Endothelial cell of umbilical vein (primary cell): ENCODE data around the gene MATN4. TPM values are rescaled to one million over a fixed set of nuclear protein-coding genes. Genes with fewer than 3 reads are reported as not detected.

Experiments used
- BruUV-seq: library from RNA; stranded (reverse); fragments of 400-500 nt; replicated peaks from 2 replicates; lab custom pipeline; 2021; lab: Mats Ljungman, UMichigan
- CTCF ChIA-PET: fragments of 300-600, 350-600 bp; sonication (Branson Sonifier 250); formaldehyde crosslinking; loops from one replicate; lab custom pipeline; 2021; ENCODE audit warnings: antibody characterized with exemption, inconsistent platforms; lab: Charles Lee
- POLR2A ChIA-PET: fragments of 300-600, 350-600 bp; sonication (Branson Sonifier 250); formaldehyde crosslinking; loops from one replicate; lab custom pipeline; 2021; ENCODE audit warnings: antibody characterized with exemption, inconsistent platforms; lab: Charles Lee
- DNase-seq: peaks from one replicate; pipeline ENCODE4 v3.0.0-alpha.2; 2011; ENCODE audit warnings: low read depth, low spot score
- FAIRE-seq: peaks from 2 replicates; lab custom pipeline; 2011; peaks lifted over from hg19 to GRCh38; lab: Jason Lieb, UNC
- H2AFZ ChIP-seq: 2 replicates; pipeline ENCODE4 v1.6.0; 2012; ENCODE audit warnings: low read depth, low read length, control low read depth, inconsistent platforms
- H3K27ac ChIP-seq: 2 replicates; pipeline ENCODE4 v1.5.1; 2011; ENCODE audit warnings: low read depth, mild to moderate bottlenecking, control low read depth, low read length, moderate library complexity; ENCODE audit not compliant: insufficient read depth
- H3K27me3 ChIP-seq, 2 experiments: 2 replicates each; pipeline versions ENCODE4 v1.6.0 to v1.6.1; 2011; ENCODE audit warnings: low read length in 2 of 2, mixed read lengths in 1 of 2; ENCODE audit not compliant: control insufficient read depth in 2 of 2, insufficient read depth in 2 of 2
- H3K36me3 ChIP-seq, 2 experiments: 2 replicates in 1 of 2; 3 replicates in 1 of 2; pipeline ENCODE4 v1.5.1; 2011; ENCODE audit warnings: low read length in 2 of 2, mild to moderate bottlenecking in 1 of 2, moderate library complexity in 1 of 2; ENCODE audit not compliant: control insufficient read depth in 2 of 2, insufficient read depth in 2 of 2; ENCODE audit errors: extremely low read depth in 1 of 2
- H3K4me1 ChIP-seq: 3 replicates; pipeline ENCODE4 v1.5.1; 2011; ENCODE audit warnings: mild to moderate bottlenecking, low read length; ENCODE audit not compliant: control insufficient read depth, insufficient read depth; ENCODE audit errors: extremely low read depth
- H3K4me2 ChIP-seq: 2 replicates; pipeline ENCODE4 v1.6.1; 2011; ENCODE audit warnings: low read length, control low read depth, mixed read lengths; ENCODE audit not compliant: insufficient read depth
- H3K4me3 ChIP-seq, 3 experiments: fragments of 200-600 bp in 1 of 3; sonication (generic), shearing (Covaris generic) in 1 of 3; replicated peaks in 1 of 3; 2 replicates each; pipeline ENCODE4 v1.5.1; 2011 to 2016; ENCODE audit warnings: control low read depth in 3 of 3, low read length in 3 of 3, mild to moderate bottlenecking in 2 of 3, inconsistent platforms in 1 of 3, low read depth in 1 of 3, moderate library complexity in 1 of 3; ENCODE audit not compliant: insufficient read depth in 1 of 3
- H3K79me2 ChIP-seq: 2 replicates; pipeline ENCODE4 v1.6.0; 2012; ENCODE audit warnings: low read length, inconsistent platforms; ENCODE audit not compliant: control insufficient read depth, insufficient read depth
- H3K9ac ChIP-seq: replicated peaks from 2 replicates; pipeline ENCODE3; 2011; ENCODE audit warnings: low read length, control low read depth; ENCODE audit not compliant: insufficient read depth; ENCODE audit errors: extremely low read depth
- H3K9me1 ChIP-seq: replicated peaks from 3 replicates; pipeline ENCODE4 v1.6.0; 2011; ENCODE audit warnings: mild to moderate bottlenecking, low read length; ENCODE audit not compliant: control insufficient read depth, insufficient read depth; ENCODE audit errors: extremely low read depth
- H3K9me3 ChIP-seq: replicated peaks from 2 replicates; pipeline ENCODE4 v1.5.1; 2012; ENCODE audit warnings: low read length, inconsistent platforms; ENCODE audit not compliant: control insufficient read depth, insufficient read depth
- H4K20me1 ChIP-seq: replicated peaks from 2 replicates; pipeline ENCODE3; 2011; ENCODE audit warnings: mild to moderate bottlenecking, low read length; ENCODE audit not compliant: control insufficient read depth, insufficient read depth; ENCODE audit errors: extremely low read depth
- EZH2 ChIP-seq: IDR thresholded peaks from 2 replicates; pipeline ENCODE4 v1.6.1; 2012; ENCODE audit warnings: borderline replicate concordance, low read depth, mild to moderate bottlenecking, moderate library complexity, low read length, inconsistent platforms; ENCODE audit not compliant: severe bottlenecking
- FOS ChIP-seq: IDR thresholded peaks from 2 replicates; pipeline ENCODE4 v1.6.1; 2011; ENCODE audit warnings: mild to moderate bottlenecking, low read length, moderate library complexity, borderline replicate concordance; ENCODE audit not compliant: insufficient read depth
- GATA2 ChIP-seq: IDR thresholded peaks from 2 replicates; pipeline ENCODE4 v1.7.0; 2011; ENCODE audit warnings: low read depth, mild to moderate bottlenecking, moderate library complexity, mixed read lengths, low read length; ENCODE audit not compliant: insufficient read length, insufficient read depth
- JUN ChIP-seq: IDR thresholded peaks from 2 replicates; pipeline ENCODE4 v1.6.1; 2011; ENCODE audit warnings: borderline replicate concordance, low read depth; ENCODE audit not compliant: insufficient read length, insufficient read depth
- MYC ChIP-seq: IDR thresholded peaks from one replicate; pipeline ENCODE4 v1.6.1; 2011; ENCODE audit warnings: mild to moderate bottlenecking, low read depth, low read length
- POLR2A ChIP-seq: IDR thresholded peaks from 2 replicates; pipeline ENCODE4 v1.6.1; 2012; ENCODE audit warnings: low read depth, mild to moderate bottlenecking, control low read depth, low read length
- POLR2AphosphoS5 ChIP-seq: IDR thresholded peaks from 2 replicates; pipeline ENCODE4 v1.6.1; 2012; ENCODE audit warnings: low read depth, mild to moderate bottlenecking, control low read depth, low read length, moderate library complexity; ENCODE audit not compliant: insufficient read depth
- dilution Hi-C: fragments of 300-500 bp; cut with MboI; formaldehyde crosslinking; loops from one replicate; pipeline ENCODE4 v1.15.0; 2019; ENCODE audit warnings: low sequenced_read_pairs; ENCODE audit not compliant: extremely low pct_ligation_motif_present
- intact Hi-C: fragments of 100-400 bp; cut with micrococcal nuclease; formaldehyde crosslinking; loops from one replicate; pipeline ENCODE4 v1.10.0; 2022
- polyA plus RNA-seq, 4 experiments: library from polyadenylated mRNA; depleted of rRNA in 3 of 4; stranded (reverse) in 3 of 4; unstranded in 1 of 4; fragments of >200 nt; gene quantifications; 2 replicates each; pipeline versions ENCODE4 v1.2.1 to v1.2.3, GENCODE V29; 2011 to 2012; ENCODE audit warnings: missing spikeins in 1 of 4
- total RNA-seq: library from RNA; stranded (reverse); gene quantifications from 2 replicates; pipeline ENCODE4 v1.2.3, GENCODE V29; 2021
- TF ChIP-seq, protein P1 (sequence below), 2 donors: IDR thresholded peaks; 1 replicate in 1 of 2; 2 replicates in 1 of 2; pipeline ENCODE4 v1.5.1; 2011; ENCODE audit warnings: low read length in 2 of 2, mild to moderate bottlenecking in 2 of 2, moderate library complexity in 2 of 2, control low read depth in 1 of 2, inconsistent platforms in 1 of 2, low read depth in 1 of 2; ENCODE audit not compliant: insufficient read depth in 1 of 2; ENCODE audit errors: extremely low read depth in 1 of 2
- TF ChIP-seq, protein P2 (sequence below): IDR thresholded peaks from 2 replicates; pipeline ENCODE4 v1.6.1; 2011; ENCODE audit not compliant: insufficient read depth, insufficient read length

MATN4 gene
- total and polyA plus RNA-seq, 2 donors (not counting 3 experiments of a cell fraction or from before 2014, with no cell fraction given), result 0.10 TPM; not detected in 1

DNA sequence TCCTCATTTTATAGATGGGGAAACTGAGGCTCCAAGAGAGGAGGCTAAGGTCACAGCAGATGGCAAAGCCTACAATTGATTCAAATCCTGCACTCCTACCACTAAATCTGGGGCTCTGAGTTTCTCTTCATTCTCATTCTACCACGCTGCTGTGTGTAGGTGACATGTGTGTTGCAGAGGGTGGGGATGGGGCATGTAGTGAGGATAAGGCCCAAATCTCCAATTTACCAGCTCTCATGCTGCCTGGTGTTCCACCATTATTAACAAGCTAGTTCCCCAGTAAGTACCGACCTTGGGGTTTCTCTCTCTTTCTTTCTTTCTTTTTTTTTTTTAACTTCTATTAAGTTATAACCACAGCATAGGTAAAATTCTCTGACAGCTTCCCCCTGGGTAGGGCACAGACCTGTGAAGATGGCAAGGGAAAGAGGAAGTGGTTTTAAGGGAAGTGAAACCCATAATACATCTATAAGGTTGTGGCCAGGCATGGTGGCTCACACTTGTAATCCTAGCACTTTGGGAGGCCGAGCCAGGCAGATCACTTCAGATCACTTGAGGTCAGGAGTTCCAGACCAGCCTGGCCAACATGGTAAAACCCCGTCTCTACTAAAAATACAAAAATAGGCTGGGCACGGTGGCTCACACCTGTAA is 13.0 kb upstream of the MATN4 start:
- Histone ChIP-seq H3K9me1 (no peaks in the 10 kb centered on the region), H3K4me1 (no peaks in the 10 kb centered on the region), H3K36me3 (no peaks in the 10 kb centered on the region), H2AFZ (no peak overlapping the region), H3K4me2 (no peak overlapping the region), H3K27ac (no peak overlapping the region), H3K9ac (no peak overlapping the region), H3K9me3 (no peaks in the 10 kb centered on the region), H3K4me3 (no peak overlapping the region), H3K27me3 (peaks cover 17 to 20% of the 10 kb centered on the region in 2 experiments), H4K20me1 (no peaks in the 10 kb centered on the region), H3K79me2 (no peaks in the 10 kb centered on the region)
- DNase-seq (no peak), FAIRE-seq (no peak)
- dilution Hi-C loops, result no loop called here
- BruUV-seq, result no TSS peak
- ChIA-PET CTCF (interaction anchor here (0.8 to 15.2 kb wide), 8 partner anchors 14 to 450 kb away, joined by 3 to 389 read pairs (median 28); partner anchors contain the start of gene SYS1), POLR2A (no interaction called here)
- intact Hi-C loops, result no loop called here
- no peak for TF ChIP-seq POLR2AphosphoS5
- TF ChIP-seq, protein P1, sequence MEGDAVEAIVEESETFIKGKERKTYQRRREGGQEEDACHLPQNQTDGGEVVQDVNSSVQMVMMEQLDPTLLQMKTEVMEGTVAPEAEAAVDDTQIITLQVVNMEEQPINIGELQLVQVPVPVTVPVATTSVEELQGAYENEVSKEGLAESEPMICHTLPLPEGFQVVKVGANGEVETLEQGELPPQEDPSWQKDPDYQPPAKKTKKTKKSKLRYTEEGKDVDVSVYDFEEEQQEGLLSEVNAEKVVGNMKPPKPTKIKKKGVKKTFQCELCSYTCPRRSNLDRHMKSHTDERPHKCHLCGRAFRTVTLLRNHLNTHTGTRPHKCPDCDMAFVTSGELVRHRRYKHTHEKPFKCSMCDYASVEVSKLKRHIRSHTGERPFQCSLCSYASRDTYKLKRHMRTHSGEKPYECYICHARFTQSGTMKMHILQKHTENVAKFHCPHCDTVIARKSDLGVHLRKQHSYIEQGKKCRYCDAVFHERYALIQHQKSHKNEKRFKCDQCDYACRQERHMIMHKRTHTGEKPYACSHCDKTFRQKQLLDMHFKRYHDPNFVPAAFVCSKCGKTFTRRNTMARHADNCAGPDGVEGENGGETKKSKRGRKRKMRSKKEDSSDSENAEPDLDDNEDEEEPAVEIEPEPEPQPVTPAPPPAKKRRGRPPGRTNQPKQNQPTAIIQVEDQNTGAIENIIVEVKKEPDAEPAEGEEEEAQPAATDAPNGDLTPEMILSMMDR (IDR thresholded peaks at IDR 0.05; ENCODE audit: extremely low read depth in 1 of 2, insufficient read depth in 1 of 2, low read depth in 1 of 2, low read length in 2 of 2), result no peak
- no peak for TF ChIP-seq MYC
- TF ChIP-seq, protein P2, sequence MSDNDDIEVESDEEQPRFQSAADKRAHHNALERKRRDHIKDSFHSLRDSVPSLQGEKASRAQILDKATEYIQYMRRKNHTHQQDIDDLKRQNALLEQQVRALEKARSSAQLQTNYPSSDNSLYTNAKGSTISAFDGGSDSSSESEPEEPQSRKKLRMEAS, result no peak
- TF ChIP-seq FOS, result no peak
- no peak for TF ChIP-seq EZH2
- TF ChIP-seq POLR2A, result no peak
- no peak for TF ChIP-seq GATA2
- TF ChIP-seq JUN, result no peak
